Panc1 (cell line): ENCODE results near the gene HSPBAP1. TPM values are rescaled to one million over a fixed set of nuclear protein-coding genes. Genes with fewer than 3 reads are reported as not detected.

Source experiments
- ATAC-seq: fragments of 200-7000 bp; cut with Tn5 transposase; 2 replicates; pipeline ENCODE4 v1.9.1; 2020; ENCODE audit warnings: mild to moderate bottlenecking, moderate library complexity
- BruUV-seq: library from RNA; stranded (reverse); fragments of 400-500 nt; replicated peaks from 2 replicates; lab custom pipeline; 2021; lab: Mats Ljungman, UMichigan
- CTCF ChIA-PET: fragments of 300-600 bp; sonication (Branson Sonifier 250); formaldehyde crosslinking; loops from one replicate; lab custom pipeline; 2022; ENCODE audit warnings: antibody characterized with exemption; lab: Charles Lee
- POLR2A ChIA-PET: fragments of 300-600 bp; sonication (Branson Sonifier 250); formaldehyde crosslinking; loops from one replicate; lab custom pipeline; 2022; ENCODE audit warnings: antibody characterized with exemption; lab: Charles Lee
- DNase-seq: peaks from one replicate; pipeline ENCODE4 v3.0.0-alpha.2; 2010; ENCODE audit warnings: low read depth, low spot score
- H3K27ac ChIP-seq: 2 replicates; pipeline ENCODE4 v1.5.1; 2011; ENCODE audit warnings: mild to moderate bottlenecking, low read length, inconsistent platforms
- H3K27me3 ChIP-seq: fragments of 200-500 bp; sonication (Bioruptor generic); 2 replicates; pipeline ENCODE4 v1.6.0; 2014; ENCODE audit warnings: low read length, inconsistent platforms; ENCODE audit not compliant: control insufficient read depth, insufficient read depth
- H3K36me3 ChIP-seq: fragments of 200-500 bp; sonication (Bioruptor generic); 2 replicates; pipeline ENCODE4 v1.5.1; 2014; ENCODE audit warnings: inconsistent platforms, mild to moderate bottlenecking, low read length, moderate library complexity; ENCODE audit not compliant: control insufficient read depth, insufficient read depth
- H3K4me1 ChIP-seq: 2 replicates; pipeline ENCODE4 v1.5.1; 2011; ENCODE audit warnings: inconsistent platforms, mild to moderate bottlenecking, low read length, moderate library complexity; ENCODE audit not compliant: control insufficient read depth, insufficient read depth
- H3K4me3 ChIP-seq, 2 experiments: 2 replicates each; pipeline ENCODE4 v1.5.1; 2011 to 2012; ENCODE audit warnings: low read depth in 2 of 2, low read length in 2 of 2, mild to moderate bottlenecking in 2 of 2, inconsistent platforms in 1 of 2, moderate library complexity in 1 of 2
- H3K9me3 ChIP-seq: fragments of 200-500 bp; sonication (Bioruptor generic); 2 replicates; pipeline ENCODE4 v1.5.1; 2014; ENCODE audit warnings: low read depth, mild to moderate bottlenecking, inconsistent platforms, low read length, moderate library complexity; ENCODE audit not compliant: control insufficient read depth, insufficient read depth
- POLR2AphosphoS5 ChIP-seq: IDR thresholded peaks from 2 replicates; pipeline ENCODE4 v1.6.1; 2012; ENCODE audit warnings: mild to moderate bottlenecking, low read depth, low read length, moderate library complexity
- SIN3A ChIP-seq: IDR thresholded peaks from 2 replicates; pipeline ENCODE4 v1.6.1; 2012; ENCODE audit warnings: low read depth, mild to moderate bottlenecking, low read length, moderate library complexity, borderline replicate concordance; ENCODE audit not compliant: insufficient read depth
- TCF7L2 ChIP-seq: IDR thresholded peaks from 2 replicates; pipeline ENCODE4 v1.6.1; 2011; ENCODE audit warnings: mild to moderate bottlenecking, low read depth, low read length, inconsistent platforms
- in situ Hi-C: cut with HindIII; loops from 2 replicates; pipeline ENCODE4 v1.10.0; 2016; ENCODE audit warnings: low sequenced_read_pairs, low pct_unique_long_range_greater_than_20kb
- intact Hi-C: fragments of 100-400 bp; cut with micrococcal nuclease; formaldehyde crosslinking; loops from one replicate; pipeline ENCODE4 v1.10.0; 2022; ENCODE audit not compliant: unreplicated experiment
- total RNA-seq: library from RNA; stranded (reverse); gene quantifications from one replicate; pipeline ENCODE4 v1.2.1, GENCODE V29; 2021; ENCODE audit not compliant: unreplicated experiment
- TF ChIP-seq, protein P1 (sequence below): fragments of 450-650 bp; IDR thresholded peaks from 2 replicates; pipeline ENCODE4 v1.5.1; 2017; ENCODE audit warnings: mild to moderate bottlenecking
- TF ChIP-seq, protein P2 (sequence below), 2 experiments: IDR thresholded peaks; 2 replicates each; pipeline ENCODE4 v1.6.1; 2011 to 2012; ENCODE audit warnings: low read depth in 2 of 2, control low read depth in 1 of 2, low read length in 1 of 2, mild to moderate bottlenecking in 1 of 2, moderate library complexity in 1 of 2; ENCODE audit not compliant: insufficient read depth in 1 of 2

HSPBAP1 gene
- total RNA-seq, 1 experiment from 2014 or later: 10.8 TPM

DNA sequence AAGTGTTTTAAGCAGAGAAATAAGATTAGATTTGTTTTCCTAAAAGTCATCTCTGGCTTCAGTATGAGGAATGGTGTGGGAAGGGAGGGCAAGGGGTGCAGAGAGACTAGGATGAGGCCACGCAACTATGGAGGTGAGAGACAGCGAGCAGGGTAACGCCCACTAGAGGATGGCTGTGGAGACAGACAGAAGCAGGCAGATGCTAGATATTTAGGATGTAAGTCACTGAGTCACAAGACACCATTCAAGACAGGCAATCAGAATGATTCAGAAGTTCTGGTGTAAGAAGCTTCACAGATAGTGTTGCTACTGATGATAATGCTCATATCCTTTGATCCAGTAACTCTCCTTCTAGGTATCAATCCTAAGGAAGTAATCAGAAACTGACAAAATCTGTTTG lies 19.1 kb downstream of the HSPBAP1 start:
- intact Hi-C loops: no loop called here
- Histone ChIP-seq H3K4me1 (no peaks in the 10 kb centered on the region), H3K9me3 (no peaks in the 10 kb centered on the region), H3K4me3 (no peak overlapping the region), H3K27me3 (no peaks in the 10 kb centered on the region), H3K36me3 (no peaks in the 10 kb centered on the region), H3K27ac (no peak overlapping the region)
- DNase-seq: no peak
- TF ChIP-seq SIN3A (no peak), TCF7L2 (no peak), POLR2AphosphoS5 (no peak)
- TF ChIP-seq, protein P1, sequence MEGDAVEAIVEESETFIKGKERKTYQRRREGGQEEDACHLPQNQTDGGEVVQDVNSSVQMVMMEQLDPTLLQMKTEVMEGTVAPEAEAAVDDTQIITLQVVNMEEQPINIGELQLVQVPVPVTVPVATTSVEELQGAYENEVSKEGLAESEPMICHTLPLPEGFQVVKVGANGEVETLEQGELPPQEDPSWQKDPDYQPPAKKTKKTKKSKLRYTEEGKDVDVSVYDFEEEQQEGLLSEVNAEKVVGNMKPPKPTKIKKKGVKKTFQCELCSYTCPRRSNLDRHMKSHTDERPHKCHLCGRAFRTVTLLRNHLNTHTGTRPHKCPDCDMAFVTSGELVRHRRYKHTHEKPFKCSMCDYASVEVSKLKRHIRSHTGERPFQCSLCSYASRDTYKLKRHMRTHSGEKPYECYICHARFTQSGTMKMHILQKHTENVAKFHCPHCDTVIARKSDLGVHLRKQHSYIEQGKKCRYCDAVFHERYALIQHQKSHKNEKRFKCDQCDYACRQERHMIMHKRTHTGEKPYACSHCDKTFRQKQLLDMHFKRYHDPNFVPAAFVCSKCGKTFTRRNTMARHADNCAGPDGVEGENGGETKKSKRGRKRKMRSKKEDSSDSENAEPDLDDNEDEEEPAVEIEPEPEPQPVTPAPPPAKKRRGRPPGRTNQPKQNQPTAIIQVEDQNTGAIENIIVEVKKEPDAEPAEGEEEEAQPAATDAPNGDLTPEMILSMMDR: no peak
- TF ChIP-seq, protein P2, sequence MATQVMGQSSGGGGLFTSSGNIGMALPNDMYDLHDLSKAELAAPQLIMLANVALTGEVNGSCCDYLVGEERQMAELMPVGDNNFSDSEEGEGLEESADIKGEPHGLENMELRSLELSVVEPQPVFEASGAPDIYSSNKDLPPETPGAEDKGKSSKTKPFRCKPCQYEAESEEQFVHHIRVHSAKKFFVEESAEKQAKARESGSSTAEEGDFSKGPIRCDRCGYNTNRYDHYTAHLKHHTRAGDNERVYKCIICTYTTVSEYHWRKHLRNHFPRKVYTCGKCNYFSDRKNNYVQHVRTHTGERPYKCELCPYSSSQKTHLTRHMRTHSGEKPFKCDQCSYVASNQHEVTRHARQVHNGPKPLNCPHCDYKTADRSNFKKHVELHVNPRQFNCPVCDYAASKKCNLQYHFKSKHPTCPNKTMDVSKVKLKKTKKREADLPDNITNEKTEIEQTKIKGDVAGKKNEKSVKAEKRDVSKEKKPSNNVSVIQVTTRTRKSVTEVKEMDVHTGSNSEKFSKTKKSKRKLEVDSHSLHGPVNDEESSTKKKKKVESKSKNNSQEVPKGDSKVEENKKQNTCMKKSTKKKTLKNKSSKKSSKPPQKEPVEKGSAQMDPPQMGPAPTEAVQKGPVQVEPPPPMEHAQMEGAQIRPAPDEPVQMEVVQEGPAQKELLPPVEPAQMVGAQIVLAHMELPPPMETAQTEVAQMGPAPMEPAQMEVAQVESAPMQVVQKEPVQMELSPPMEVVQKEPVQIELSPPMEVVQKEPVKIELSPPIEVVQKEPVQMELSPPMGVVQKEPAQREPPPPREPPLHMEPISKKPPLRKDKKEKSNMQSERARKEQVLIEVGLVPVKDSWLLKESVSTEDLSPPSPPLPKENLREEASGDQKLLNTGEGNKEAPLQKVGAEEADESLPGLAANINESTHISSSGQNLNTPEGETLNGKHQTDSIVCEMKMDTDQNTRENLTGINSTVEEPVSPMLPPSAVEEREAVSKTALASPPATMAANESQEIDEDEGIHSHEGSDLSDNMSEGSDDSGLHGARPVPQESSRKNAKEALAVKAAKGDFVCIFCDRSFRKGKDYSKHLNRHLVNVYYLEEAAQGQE (IDR thresholded peaks at IDR 0.05; ENCODE audit: insufficient read depth in 1 of 2, low read depth in 2 of 2, low read length in 1 of 2): no peak
- in situ Hi-C loops: no loop called here
- ChIA-PET CTCF (interaction anchor here (0.7 kb wide), 1 partner anchor 367 kb away, joined by 3 read pairs; no protein-coding TSS in a partner anchor), POLR2A (no interaction called here)
- no TSS peak for BruUV-seq
- ATAC-seq: no peak

DNA sequence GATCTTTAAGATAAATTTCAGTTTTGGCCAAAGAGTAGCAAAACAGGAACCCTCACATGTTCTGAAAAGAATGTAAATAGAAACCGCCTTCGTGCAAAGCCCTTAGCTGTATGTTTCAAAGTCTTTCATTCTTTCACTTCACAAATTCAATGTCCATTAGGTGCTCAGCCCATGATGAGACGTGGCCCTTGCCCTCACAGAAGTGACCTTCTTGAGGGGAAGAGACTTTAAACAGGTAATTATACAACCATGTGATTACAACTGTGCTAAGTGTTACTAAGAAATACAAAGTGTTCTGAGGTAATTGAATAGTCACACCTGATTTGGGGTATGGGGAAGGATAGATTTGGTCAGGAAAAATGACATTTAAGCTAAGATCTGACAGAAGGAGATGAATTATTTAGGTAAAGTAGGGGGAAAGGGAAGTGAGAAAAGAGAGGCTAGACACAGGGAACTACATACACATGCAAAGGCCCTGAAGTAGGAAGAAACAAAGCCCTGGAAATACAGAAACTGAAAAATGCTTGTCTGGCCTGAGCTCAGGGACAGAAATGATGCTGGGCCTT lies 19.6 kb downstream of the HSPBAP1 start:
- Histone ChIP-seq H3K36me3 (no peaks in the 10 kb centered on the region), H3K27me3 (no peaks in the 10 kb centered on the region), H3K4me3 (no peak overlapping the region), H3K27ac (no peak overlapping the region), H3K4me1 (no peaks in the 10 kb centered on the region), H3K9me3 (no peaks in the 10 kb centered on the region)
- no peak for ATAC-seq
- no peak for DNase-seq
- ChIA-PET POLR2A (no interaction called here), CTCF (no interaction called here)
- in situ Hi-C loops: no loop called here
- BruUV-seq: no TSS peak
- TF ChIP-seq, protein P1: no peak
- intact Hi-C loops: no loop called here
